Astrocyte of the spinal cord (primary cell): ENCODE results near the gene ANKMY2.
A peak's percentile ranks its signal among the peaks of the same experiment; 100 is the strongest.
"Not testable (repeated sequence)": the region's sequence is repeated elsewhere in the genome, so short reads cannot be mapped to it uniquely, and the experiment has no call there.

Source experiments
- DNase-seq: peaks from one replicate; pipeline ENCODE4 v3.0.0; 2011; ENCODE audit warnings: low read depth, low spot score
- H3K4me3 ChIP-seq: 2 replicates; pipeline ENCODE4 v1.5.1; 2011; ENCODE audit warnings: low read depth, mild to moderate bottlenecking, low read length, moderate library complexity
- CTCF ChIP-seq: IDR thresholded peaks from 2 replicates; pipeline ENCODE4 v1.5.1; 2012; ENCODE audit warnings: low read depth, mild to moderate bottlenecking, low read length, inconsistent platforms
- in situ Hi-C: cut with HindIII; loops from 2 replicates; pipeline ENCODE4 v1.10.0; 2017; ENCODE audit warnings: low sequenced_read_pairs

The ANKMY2 gene

GRCh38 chr7:16669581-16669980 is 24.0 kb upstream of the ANKMY2 start:
- H3K4me3 ChIP-seq: no peak overlapping the region
- DNase-seq: peak; percentile 47
- no peak for TF ChIP-seq CTCF
- in situ Hi-C loops: no loop called here

- H3K4me3 ChIP-seq: no peak overlapping the region
- no peak for DNase-seq
- no peak for TF ChIP-seq CTCF
- in situ Hi-C loops: no loop called here
These were observed 23.4 kb upstream of the ANKMY2 start for GRCh38 chr7:16668978-16669377.

- TF ChIP-seq CTCF: no peak
- in situ Hi-C loops: no loop called here
- no peak overlapping the region for H3K4me3 ChIP-seq
- DNase-seq: peak; percentile 99
These were observed 22.7 kb upstream of the ANKMY2 start for GRCh38 chr7:16668049-16668858.

- no peak for DNase-seq
- H3K4me3 ChIP-seq: no peak overlapping the region
- in situ Hi-C loops: no loop called here
- no peak for TF ChIP-seq CTCF
These were observed 21.8 kb upstream of the ANKMY2 start for GRCh38 chr7:16667355-16667754.

GRCh38 chr7:16661924-16662323 is 16.4 kb upstream of the ANKMY2 start:
- no peak for TF ChIP-seq CTCF
- no peak for DNase-seq
- in situ Hi-C loops: no loop called here
- no peak overlapping the region for H3K4me3 ChIP-seq

GRCh38 chr7:16660702-16661464 is 15.3 kb upstream of the ANKMY2 start:
- in situ Hi-C loops: no loop called here
- DNase-seq: peak; percentile 57
- TF ChIP-seq CTCF: no peak
- H3K4me3 ChIP-seq: no peak overlapping the region

GRCh38 chr7:16659854-16660497 is 14.4 kb upstream of the ANKMY2 start:
- H3K4me3 ChIP-seq, DNase-seq, in situ Hi-C loops: not testable (repeated sequence)
